Measurements from ENCODE around the gene PLCG2. TPM values are rescaled to one million over a fixed set of nuclear protein-coding genes. Genes with fewer than 3 reads are reported as not detected.

PLCG2 gene
- total RNA-seq, 2 donors from 2014 or later: 7.4 to 13.4 TPM

- no peak overlapping the region for H3K27ac ChIP-seq
- no peaks in the 10 kb centered on the region for H3K9me3 ChIP-seq
- no peak for TF ChIP-seq CTCF (IDR thresholded peaks at IDR 0.05)
- no peak for DNase-seq (ENCODE audit: low spot score)
- no peak overlapping the region for H3K4me3 ChIP-seq
- H3K27me3 ChIP-seq: no peaks in the 10 kb centered on the region
- no peaks in the 10 kb centered on the region for H3K4me1 ChIP-seq
- H3K36me3 ChIP-seq: peaks cover 5% of the 10 kb centered on the region
Observed at GRCh38 chr16:81907681-81908080, 128.6 kb downstream of the PLCG2 start.

DNA sequence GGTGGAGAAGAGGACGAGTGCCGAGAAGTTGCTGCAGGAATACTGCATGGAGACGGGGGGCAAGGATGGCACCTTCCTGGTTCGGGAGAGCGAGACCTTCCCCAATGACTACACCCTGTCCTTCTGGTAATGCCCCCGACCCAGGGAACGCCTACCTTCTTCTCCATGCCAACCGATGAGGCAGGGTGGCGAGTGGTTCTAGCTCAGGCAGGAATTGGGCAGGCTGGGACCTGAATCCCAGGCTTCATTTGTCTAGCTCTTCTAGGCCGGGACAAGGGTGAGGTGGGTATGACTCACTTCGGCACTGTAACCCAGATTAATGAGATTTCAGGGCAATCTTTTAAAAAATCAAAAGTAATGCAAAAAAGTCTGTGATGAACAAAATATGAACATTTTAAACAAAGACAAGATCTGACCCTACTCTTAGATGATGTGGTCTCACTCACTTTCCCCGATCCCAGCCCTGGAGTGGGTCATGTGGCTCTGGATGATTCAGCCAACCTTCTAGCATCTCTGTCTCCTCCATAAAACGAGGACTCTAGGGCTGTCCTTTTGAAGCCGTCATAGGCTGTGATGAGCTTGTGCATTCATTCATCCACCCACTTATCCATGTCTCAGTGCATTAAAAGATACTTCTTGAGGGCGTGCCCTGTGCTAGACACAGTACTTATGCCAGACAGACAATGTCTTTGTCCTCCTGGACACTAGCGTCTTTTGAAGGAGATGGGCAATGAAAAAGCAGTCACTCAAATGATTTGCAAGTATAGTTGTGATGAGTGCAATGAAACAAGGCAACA, 129.6 kb downstream of the PLCG2 start:
- no peak for TF ChIP-seq CTCF (IDR thresholded peaks at IDR 0.05)
- Histone ChIP-seq H3K9me3 (no peaks in the 10 kb centered on the region), H3K4me3 (no peak overlapping the region), H3K4me1 (no peaks in the 10 kb centered on the region), H3K27me3 (no peaks in the 10 kb centered on the region), H3K27ac (no peak overlapping the region), H3K36me3 (peaks cover 5% of the 10 kb centered on the region)
- no peak for DNase-seq (ENCODE audit: low spot score)

GRCh38 chr16:81910366-81910885, 131.3 kb downstream of the PLCG2 start:
- no peak overlapping the region for H3K27ac ChIP-seq
- H3K36me3 ChIP-seq: peaks cover 5% of the 10 kb centered on the region
- no peaks in the 10 kb centered on the region for H3K4me1 ChIP-seq
- no peaks in the 10 kb centered on the region for H3K27me3 ChIP-seq
- no peaks in the 10 kb centered on the region for H3K9me3 ChIP-seq
- no peak for TF ChIP-seq CTCF (IDR thresholded peaks at IDR 0.05)
- no peak for DNase-seq (ENCODE audit: low spot score)
- H3K4me3 ChIP-seq: no peak overlapping the region

DNA sequence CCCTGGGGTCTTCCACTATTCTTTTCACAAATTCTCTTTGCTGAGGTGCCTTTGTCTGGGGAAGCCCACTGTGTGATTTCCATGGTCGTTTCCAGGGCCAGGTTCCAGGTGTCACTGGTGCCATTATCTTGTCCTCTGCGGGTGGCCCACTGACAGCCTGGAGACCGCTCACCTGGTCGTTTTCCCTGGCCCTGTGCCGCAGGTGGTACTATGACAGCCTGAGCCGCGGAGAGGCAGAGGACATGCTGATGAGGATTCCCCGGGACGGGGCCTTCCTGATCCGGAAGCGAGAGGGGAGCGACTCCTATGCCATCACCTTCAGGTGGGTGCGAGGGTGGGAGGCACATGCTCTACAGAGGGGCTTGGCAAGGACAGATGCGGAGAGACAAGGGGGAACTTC, 133.3 kb downstream of the PLCG2 start:
- no peak for DNase-seq (ENCODE audit: low spot score)
- no peak for TF ChIP-seq CTCF (IDR thresholded peaks at IDR 0.05)
- no peaks in the 10 kb centered on the region for H3K27me3 ChIP-seq
- peaks cover 4% of the 10 kb centered on the region for H3K36me3 ChIP-seq
- no peak overlapping the region for H3K27ac ChIP-seq
- no peaks in the 10 kb centered on the region for H3K9me3 ChIP-seq
- H3K4me3 ChIP-seq: no peak overlapping the region
- H3K4me1 ChIP-seq: no peaks in the 10 kb centered on the region

GRCh38 chr16:81913222-81913621, 134.1 kb downstream of the PLCG2 start:
- Histone ChIP-seq H3K36me3 (no peaks in the 10 kb centered on the region), H3K27ac (no peak overlapping the region), H3K4me1 (no peaks in the 10 kb centered on the region), H3K9me3 (no peaks in the 10 kb centered on the region), H3K27me3 (no peaks in the 10 kb centered on the region), H3K4me3 (no peak overlapping the region)
- DNase-seq (ENCODE audit: low spot score): no peak
- TF ChIP-seq CTCF (IDR thresholded peaks at IDR 0.05): no peak

Measured in right atrium auricular region (tissue), 2 donors.